Pons (tissue), 1 donor: ENCODE data around the gene TAF5L.
"Not testable (repeated sequence)": the region's sequence is repeated elsewhere in the genome, so short reads cannot be mapped to it uniquely, and the experiment has no call there.

Experiments
- DNase-seq: peaks from one replicate; pipeline ENCODE4 v3.0.0-alpha.2; 2016; ENCODE audit warnings: low spot score

The TAF5L gene

GRCh38 chr1:229567109-229567868, 58.6 kb downstream of the TAF5L start:
- DNase-seq = no peak

- peak; percentile 48 for DNase-seq
These were observed 62.2 kb downstream of the TAF5L start for GRCh38 chr1:229563701-229564100.

- DNase-seq = no peak
These were observed 62.7 kb downstream of the TAF5L start for GRCh38 chr1:229563241-229563640.

- no peak for DNase-seq
These were observed 63.2 kb downstream of the TAF5L start for GRCh38 chr1:229562686-229563085.

- DNase-seq = no peak
These were observed 64.8 kb downstream of the TAF5L start for GRCh38 chr1:229561141-229561540.

- DNase-seq = not testable (repeated sequence)
These were observed 65.8 kb downstream of the TAF5L start for GRCh38 chr1:229560124-229560523.

- DNase-seq = not testable (repeated sequence)
These were observed 66.6 kb downstream of the TAF5L start for GRCh38 chr1:229559336-229559801.

- peak; percentile 96 for DNase-seq
These were observed 67.2 kb downstream of the TAF5L start, which contains the start of gene ABCB10 for GRCh38 chr1:229558460-229559335. ABCB10 (minus strand) TSS chr1:229558707; CDS start chr1:229558652, 55 bp downstream.

- no peak for DNase-seq
These were observed 68.0 kb downstream of the TAF5L start for GRCh38 chr1:229557913-229558414.

- DNase-seq = no peak
These were observed 68.6 kb downstream of the TAF5L start for GRCh38 chr1:229557200-229557850.

GRCh38 chr1:229554886-229555621, 70.9 kb downstream of the TAF5L start:
- no peak for DNase-seq

GRCh38 chr1:229553621-229554130, 72.2 kb downstream of the TAF5L start:
- DNase-seq = no peak

GRCh38 chr1:229552732-229553131, 73.2 kb downstream of the TAF5L start:
- DNase-seq = no peak

- DNase-seq = no peak
These were observed 74.9 kb downstream of the TAF5L start for GRCh38 chr1:229550812-229551567.

GRCh38 chr1:229547542-229547941, 78.4 kb downstream of the TAF5L start:
- DNase-seq = no peak

- no peak for DNase-seq
These were observed 81.3 kb downstream of the TAF5L start for GRCh38 chr1:229544587-229544986.
